Gastroesophageal sphincter (tissue), 4 donors: ENCODE measurements around the gene AKAP13. TPM values are rescaled to one million over a fixed set of nuclear protein-coding genes. Genes with fewer than 3 reads are reported as not detected.
A peak's percentile ranks its signal among the peaks of the same experiment; 100 is the strongest.
"Not testable (repeated sequence)": the region's sequence is repeated elsewhere in the genome, so short reads cannot be mapped to it uniquely, and the experiment has no call there.

Source experiments
- ATAC-seq: fragments of 150-250 bp; one replicate; pipeline ENCODE4 v1.9.1; 2016; ENCODE audit warnings: mild to moderate bottlenecking, moderate library complexity
- H3K27ac ChIP-seq, 4 donors: fragments of 200-600 bp; sonication (generic) in 3 of 4; 1 replicate in 3 of 4; 2 replicates in 1 of 4; pipeline ENCODE4 v1.5.1; 2016 to 2019
- H3K27me3 ChIP-seq: fragments of 200-600 bp; sonication (generic); one replicate; pipeline ENCODE4 v1.5.1; 2019
- H3K36me3 ChIP-seq, 2 donors: fragments of 200-600 bp; sonication (generic); one replicate each; pipeline ENCODE4 v1.5.1; 2019; ENCODE audit warnings: control low read depth in 1 of 2
- H3K4me1 ChIP-seq, 3 donors: fragments of 200-600 bp; sonication (generic); 1 replicate in 2 of 3; 2 replicates in 1 of 3; pipeline ENCODE4 v1.5.1; 2016 to 2019; ENCODE audit warnings: control low read depth in 2 of 3
- H3K4me3 ChIP-seq, 2 donors: fragments of 200-600 bp; sonication (generic); one replicate each; pipeline ENCODE4 v1.5.1; 2019; ENCODE audit warnings: mild to moderate bottlenecking in 1 of 2, moderate library complexity in 1 of 2
- H3K9me3 ChIP-seq, 3 donors: fragments of 200-600 bp; sonication (generic); one replicate each; pipeline ENCODE4 v1.5.1; 2017 to 2019; ENCODE audit warnings: control low read depth in 2 of 3
- EP300 ChIP-seq: sonication (generic); formaldehyde crosslinking; IDR thresholded peaks from one replicate; pipeline ENCODE4 v1.6.1; 2017; ENCODE audit warnings: antibody characterized with exemption, mild to moderate bottlenecking
- POLR2A ChIP-seq, 2 donors: fragments of 450-650 bp; IDR thresholded peaks; one replicate each; pipeline ENCODE4 v1.6.1; 2017; ENCODE audit warnings: antibody characterized with exemption in 2 of 2, mild to moderate bottlenecking in 2 of 2, moderate library complexity in 1 of 2
- POLR2AphosphoS5 ChIP-seq: sonication (generic); formaldehyde crosslinking; IDR thresholded peaks from one replicate; pipeline ENCODE4 v1.6.1; 2017; ENCODE audit warnings: antibody characterized with exemption
- WGBS, 2 donors: methylation state at CpG; one replicate each; pipeline ENCODE4 v1.1.5; 2018; ENCODE audit warnings: low coverage in 1 of 2; 5-methylcytosine and 5-hydroxymethylcytosine counted together
- total RNA-seq, 4 donors: library from RNA; depleted of rRNA; stranded (reverse); fragments of >200 nt; gene quantifications; one replicate each; pipeline ENCODE4 v1.1.0, GENCODE V29; 2016
- TF ChIP-seq, protein P1 (sequence below), 4 experiments: fragments of 200-600 bp in 2 of 4; fragments of 450-650 bp in 2 of 4; sonication (generic) in 1 of 4; IDR thresholded peaks; one replicate each; pipeline ENCODE4 v1.5.1; 2017 to 2019; ENCODE audit warnings: antibody characterized with exemption in 4 of 4, mild to moderate bottlenecking in 2 of 4, moderate library complexity in 2 of 4

Gene AKAP13
- total RNA-seq, 4 donors from 2014 or later = 196 to 252 (median 215) TPM

DNA sequence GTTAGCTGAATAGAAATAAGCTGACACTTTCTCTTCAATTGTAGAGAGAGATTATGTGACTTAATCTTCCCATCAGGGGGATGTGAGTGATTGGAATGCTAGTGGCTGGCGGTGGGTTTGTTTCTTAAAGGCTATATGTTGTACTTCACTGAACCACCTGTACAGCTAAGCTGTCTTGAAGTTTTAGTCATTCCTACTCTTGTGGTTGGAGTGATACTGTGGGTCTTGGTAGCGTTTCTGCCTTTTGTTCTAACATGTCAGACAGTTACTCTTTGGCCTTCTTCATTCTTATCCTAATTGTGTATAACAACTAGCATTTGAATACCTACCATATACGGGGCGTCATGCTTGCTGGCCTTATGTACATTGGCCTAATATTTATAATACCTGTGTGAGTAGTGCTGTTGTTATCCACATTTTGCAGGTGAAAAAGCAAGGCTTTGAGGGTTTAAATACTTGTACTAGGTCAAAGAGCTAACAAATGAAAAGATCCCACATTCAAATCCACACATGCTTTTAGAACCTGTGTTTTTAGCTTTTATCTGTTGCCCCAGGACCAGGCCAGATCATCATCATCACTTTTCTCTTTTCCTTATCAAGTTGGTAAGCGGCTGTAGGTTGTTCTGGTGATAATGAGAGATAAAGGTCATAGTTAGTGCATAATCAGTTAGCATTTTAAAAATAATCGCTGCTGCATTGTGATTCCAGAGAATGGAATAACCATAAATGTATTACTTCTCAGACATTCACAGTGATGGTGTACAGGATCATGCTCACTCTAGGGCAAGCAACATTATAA is 50.2 kb downstream of the AKAP13 start:
- no peak for TF ChIP-seq EP300
- TF ChIP-seq, protein P1, sequence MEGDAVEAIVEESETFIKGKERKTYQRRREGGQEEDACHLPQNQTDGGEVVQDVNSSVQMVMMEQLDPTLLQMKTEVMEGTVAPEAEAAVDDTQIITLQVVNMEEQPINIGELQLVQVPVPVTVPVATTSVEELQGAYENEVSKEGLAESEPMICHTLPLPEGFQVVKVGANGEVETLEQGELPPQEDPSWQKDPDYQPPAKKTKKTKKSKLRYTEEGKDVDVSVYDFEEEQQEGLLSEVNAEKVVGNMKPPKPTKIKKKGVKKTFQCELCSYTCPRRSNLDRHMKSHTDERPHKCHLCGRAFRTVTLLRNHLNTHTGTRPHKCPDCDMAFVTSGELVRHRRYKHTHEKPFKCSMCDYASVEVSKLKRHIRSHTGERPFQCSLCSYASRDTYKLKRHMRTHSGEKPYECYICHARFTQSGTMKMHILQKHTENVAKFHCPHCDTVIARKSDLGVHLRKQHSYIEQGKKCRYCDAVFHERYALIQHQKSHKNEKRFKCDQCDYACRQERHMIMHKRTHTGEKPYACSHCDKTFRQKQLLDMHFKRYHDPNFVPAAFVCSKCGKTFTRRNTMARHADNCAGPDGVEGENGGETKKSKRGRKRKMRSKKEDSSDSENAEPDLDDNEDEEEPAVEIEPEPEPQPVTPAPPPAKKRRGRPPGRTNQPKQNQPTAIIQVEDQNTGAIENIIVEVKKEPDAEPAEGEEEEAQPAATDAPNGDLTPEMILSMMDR (IDR thresholded peaks at IDR 0.05) = no peak
- no peak for TF ChIP-seq POLR2A (IDR thresholded peaks at IDR 0.05)
- 67 to 88% methylated on average over 5 to 6 of the region's 6 CpGs for WGBS, 2 donors
- ATAC-seq = no peak
- no peaks in the 10 kb centered on the region for H3K36me3 ChIP-seq
- no peaks in the 10 kb centered on the region for H3K9me3 ChIP-seq
- H3K4me1 ChIP-seq = peaks cover 0 to 42% (median 0%) of the 10 kb centered on the region in 3 donors
- no peaks in the 10 kb centered on the region for H3K27me3 ChIP-seq
- H3K27ac ChIP-seq = no peak overlapping the region
- H3K4me3 ChIP-seq = no peak overlapping the region

DNA sequence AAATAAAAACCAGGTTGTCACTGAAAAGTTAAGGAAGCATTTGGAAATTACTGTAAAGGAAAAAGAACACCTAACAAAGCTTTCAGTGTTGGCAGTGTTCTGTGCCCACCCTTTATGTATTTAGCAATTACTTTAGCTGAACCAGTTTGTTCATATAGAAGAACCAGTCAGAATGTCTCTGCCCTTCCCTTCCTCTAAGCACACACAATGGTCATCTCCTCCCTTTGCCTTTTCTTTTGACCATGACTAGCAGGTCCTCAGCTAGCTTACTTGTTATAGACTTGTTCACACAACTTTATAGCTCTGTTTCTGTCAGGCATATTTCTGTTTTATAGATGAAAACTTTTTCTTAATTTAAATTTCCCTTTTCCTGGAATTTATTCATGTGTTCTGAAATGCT is 59.6 kb downstream of the AKAP13 start:
- H3K27me3 ChIP-seq = no peaks in the 10 kb centered on the region

DNA sequence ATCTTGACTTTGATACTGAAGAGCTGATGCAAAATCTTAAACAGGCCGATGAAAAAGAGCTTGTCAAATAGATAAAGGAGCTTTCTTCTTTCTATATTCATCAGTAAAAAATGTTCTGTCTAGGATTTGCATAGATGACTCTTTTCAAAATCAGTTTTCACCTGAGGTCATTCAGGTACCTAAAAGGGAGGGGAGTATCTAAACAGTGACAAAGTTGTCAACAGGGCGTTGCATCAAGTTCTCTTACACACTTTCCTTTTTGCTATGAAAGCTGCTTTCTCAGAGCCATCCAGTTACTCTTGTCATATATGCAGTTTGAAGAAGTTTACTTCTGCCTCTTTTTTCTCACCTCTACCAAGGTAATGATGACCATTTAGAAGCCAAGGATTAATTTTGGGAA is 60.0 kb downstream of the AKAP13 start:
- no peaks in the 10 kb centered on the region for H3K9me3 ChIP-seq
- peaks cover 10 to 52% (median 22%) of the 10 kb centered on the region in 3 donors for H3K4me1 ChIP-seq
- no peak for TF ChIP-seq POLR2A (IDR thresholded peaks at IDR 0.05)
- no peak for TF ChIP-seq EP300
- TF ChIP-seq, protein P1 (IDR thresholded peaks at IDR 0.05) = no peak
- TF ChIP-seq POLR2AphosphoS5 = no peak
- ATAC-seq = no peak
- no peaks in the 10 kb centered on the region for H3K36me3 ChIP-seq
- H3K27me3 ChIP-seq = no peaks in the 10 kb centered on the region
- no peak overlapping the region for H3K4me3 ChIP-seq
- 57 to 76% methylated on average over 2 of the region's 2 CpGs for WGBS, 2 donors
- H3K27ac ChIP-seq = peak overlapping the region in 3 of 4 donors; percentile 47 to 54 (median 48)

More for the DNA sequence above, 59.6 kb downstream of the AKAP13 start:
- no peaks in the 10 kb centered on the region for H3K36me3 ChIP-seq
- no peaks in the 10 kb centered on the region for H3K9me3 ChIP-seq
- H3K27ac ChIP-seq = peak overlapping the region in 3 of 4 donors; percentile 47 to 54 (median 48)
- no peak overlapping the region for H3K4me3 ChIP-seq
- ATAC-seq = no peak
- no peak for TF ChIP-seq EP300
- TF ChIP-seq POLR2A (IDR thresholded peaks at IDR 0.05) = no peak
- TF ChIP-seq POLR2AphosphoS5 = no peak
- TF ChIP-seq, protein P1 (IDR thresholded peaks at IDR 0.05) = no peak
- H3K4me1 ChIP-seq = peaks cover 10 to 47% (median 22%) of the 10 kb centered on the region in 3 donors

DNA sequence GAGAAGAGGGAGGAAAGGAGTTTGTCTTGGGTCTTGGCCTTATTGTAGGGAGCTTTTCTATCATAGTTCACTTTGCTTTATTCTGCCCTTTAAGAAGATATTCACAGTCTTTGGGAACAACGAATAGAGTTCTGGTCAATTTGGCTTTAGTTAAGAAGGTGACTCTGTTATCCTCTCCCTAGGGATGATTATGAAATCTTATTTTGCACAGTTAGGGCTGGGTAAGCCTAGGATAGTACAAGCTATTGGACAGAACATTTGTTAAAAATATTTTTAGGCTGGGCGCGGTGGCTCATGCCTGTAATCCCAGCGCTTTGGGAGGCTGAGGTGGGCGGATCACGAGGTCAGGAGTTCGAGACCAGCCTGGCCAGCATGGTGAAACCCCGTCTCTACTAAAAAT is 61.5 kb downstream of the AKAP13 start:
- ATAC-seq = peak; percentile 89
- not testable (repeated sequence) for H3K4me3 ChIP-seq, H3K9me3 ChIP-seq, H3K27me3 ChIP-seq, H3K36me3 ChIP-seq
- Histone ChIP-seq H3K4me1 (peaks cover 10 to 53% (median 22%) of the 10 kb centered on the region in 3 donors), H3K27ac (peak overlapping the region; percentile 48 to 63 (median 58))
- WGBS, 2 donors = 88% methylated on average over 3 of the region's 8 CpGs; no CpG with 5 or more reads in 1 of the 2 donors

DNA sequence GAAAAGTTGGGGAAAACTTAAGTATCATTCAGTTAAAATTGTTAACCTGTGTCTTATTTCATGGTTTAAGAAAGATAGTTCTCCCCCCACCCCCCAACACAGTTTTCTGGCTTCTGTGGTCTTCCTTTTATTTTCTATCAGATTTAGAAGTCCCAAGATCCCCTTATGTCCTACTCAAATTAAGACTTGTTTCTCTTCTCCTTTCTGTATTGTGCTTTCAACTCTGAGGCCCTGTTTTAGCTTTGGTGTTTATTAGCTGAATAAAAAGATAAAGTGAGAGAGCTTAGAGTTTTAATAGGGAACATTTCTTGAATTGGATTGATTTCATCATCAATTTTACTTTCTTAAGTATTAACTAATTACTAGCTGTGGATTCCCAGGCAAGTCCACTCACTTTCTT is 62.6 kb downstream of the AKAP13 start:
- Histone ChIP-seq H3K4me1 (peaks cover 10 to 53% (median 22%) of the 10 kb centered on the region in 3 donors), H3K9me3 (no peaks in the 10 kb centered on the region), H3K27me3 (no peaks in the 10 kb centered on the region), H3K27ac (peak overlapping the region; percentile 11 to 56 (median 44)), H3K4me3 (no peak overlapping the region), H3K36me3 (no peaks in the 10 kb centered on the region)
- TF ChIP-seq EP300 (no peak), POLR2A (IDR thresholded peaks at IDR 0.05) (no peak), POLR2AphosphoS5 (no peak)
- TF ChIP-seq, protein P1 (IDR thresholded peaks at IDR 0.05) = no peak
- ATAC-seq = no peak
